Loucy (cell line): ENCODE data around the gene OR12D2.
"Not testable (repeated sequence)": the region's sequence is repeated elsewhere in the genome, so short reads cannot be mapped to it uniquely, and the experiment has no call there.

Experiments used
- H2AFZ ChIP-seq: fragments of 200-600 bp; sonication (generic); 2 replicates; pipeline ENCODE4 v1.6.0; 2016; ENCODE audit warnings: antibody characterized with exemption, mild to moderate bottlenecking, low read length, moderate library complexity
- H3F3A ChIP-seq: fragments of 200-600 bp; 2 replicates; pipeline ENCODE4 v1.6.0; 2016; ENCODE audit warnings: antibody characterized with exemption, low read depth, mild to moderate bottlenecking
- H3K27me3 ChIP-seq: fragments of 200-600 bp; sonication (generic); 2 replicates; pipeline ENCODE4 v1.6.1; 2014; ENCODE audit warnings: low read length, mild to moderate bottlenecking; ENCODE audit not compliant: insufficient read depth, poor library complexity, severe bottlenecking
- H3K36me3 ChIP-seq: fragments of 200-600 bp; sonication (generic); 2 replicates; pipeline ENCODE4 v1.6.1; 2016; ENCODE audit warnings: low read length; ENCODE audit not compliant: insufficient read depth
- H3K4me1 ChIP-seq: fragments of 200-600 bp; sonication (generic); 2 replicates; pipeline ENCODE4 v1.5.1; 2014; ENCODE audit warnings: low read length, mild to moderate bottlenecking; ENCODE audit not compliant: insufficient read depth, poor library complexity, severe bottlenecking
- H3K4me2 ChIP-seq: fragments of 200-600 bp; sonication (generic); 2 replicates; pipeline ENCODE4 v1.6.0; 2014; ENCODE audit warnings: antibody characterized with exemption, low read length, low read depth, mild to moderate bottlenecking; ENCODE audit not compliant: poor library complexity, severe bottlenecking
- H3K4me3 ChIP-seq: fragments of 200-600 bp; sonication (generic); 2 replicates; pipeline ENCODE4 v1.5.1; 2014; ENCODE audit warnings: low read length, mild to moderate bottlenecking, mixed read lengths; ENCODE audit not compliant: poor library complexity, severe bottlenecking
- H3K79me2 ChIP-seq: fragments of 200-600 bp; sonication (generic); 2 replicates; pipeline ENCODE4 v1.6.1; 2014; ENCODE audit warnings: low read length; ENCODE audit not compliant: insufficient read depth
- H3K9ac ChIP-seq: fragments of 200-600 bp; sonication (generic); 2 replicates; pipeline ENCODE4 v1.6.0; 2014; ENCODE audit warnings: mild to moderate bottlenecking, low read depth, low read length, moderate library complexity; ENCODE audit not compliant: poor library complexity, severe bottlenecking
- H3K9me2 ChIP-seq: fragments of 200-600 bp; sonication (generic); replicated peaks from 2 replicates; pipeline ENCODE4 v1.6.1; 2016; ENCODE audit warnings: low read depth, low read length, mixed read lengths
- H3K9me3 ChIP-seq: fragments of 200-600 bp; sonication (generic); 2 replicates; pipeline ENCODE4 v1.6.1; 2014; ENCODE audit warnings: mild to moderate bottlenecking, antibody characterized with exemption, low read length, low read depth; ENCODE audit not compliant: insufficient read depth
- H4K20me1 ChIP-seq: fragments of 200-600 bp; sonication (generic); 2 replicates; pipeline ENCODE4 v1.6.0; 2014; ENCODE audit warnings: antibody characterized with exemption, low read length, mild to moderate bottlenecking; ENCODE audit not compliant: insufficient read depth, poor library complexity, severe bottlenecking
- EZH2phosphoT487 ChIP-seq: fragments of 200-600 bp; IDR thresholded peaks from 2 replicates; pipeline ENCODE4 v1.6.1; 2018; ENCODE audit warnings: antibody characterized with exemption, mild to moderate bottlenecking, moderate library complexity, borderline replicate concordance
- TF ChIP-seq, protein P1 (sequence below): fragments of 200-600 bp; sonication (generic); conservative IDR thresholded peaks from 2 replicates; pipeline ENCODE4 v1.5.1; 2014; ENCODE audit warnings: mild to moderate bottlenecking, antibody characterized with exemption, low read length

OR12D2 gene

DNA sequence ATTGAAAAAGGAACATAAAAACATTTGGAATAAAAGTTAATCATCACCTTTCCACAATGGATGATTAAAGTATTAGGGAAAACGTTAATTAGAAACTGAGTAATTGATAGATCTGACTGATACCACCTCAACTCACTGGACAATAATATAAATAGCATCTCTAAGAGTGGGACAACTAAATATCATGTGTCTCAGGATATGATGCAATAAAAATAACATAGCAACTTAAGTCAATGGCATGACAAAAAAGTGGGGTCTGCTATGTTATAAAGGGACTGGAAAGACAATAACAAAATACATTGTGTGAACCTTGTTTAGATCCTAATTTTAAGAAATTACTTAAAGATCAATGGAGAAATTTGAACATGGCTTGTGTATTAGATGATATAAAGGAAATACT, 29.6 kb downstream of the OR12D2 start:
- Histone ChIP-seq H4K20me1 (no peaks in the 10 kb centered on the region), H3K36me3 (no peaks in the 10 kb centered on the region), H3K4me1 (no peaks in the 10 kb centered on the region), H2AFZ (no peak overlapping the region), H3K9me2 (no peaks in the 10 kb centered on the region), H3K79me2 (no peaks in the 10 kb centered on the region), H3F3A (no peaks in the 10 kb centered on the region), H3K9ac (no peak overlapping the region), H3K4me2 (no peak overlapping the region), H3K27me3 (no peaks in the 10 kb centered on the region), H3K9me3 (0 out of 2 replicates have a peak, but pooled peaks cover 4% of the 10 kb centered on the region), H3K4me3 (no peak overlapping the region)
- no peak for TF ChIP-seq EZH2phosphoT487
- TF ChIP-seq, protein P1, sequence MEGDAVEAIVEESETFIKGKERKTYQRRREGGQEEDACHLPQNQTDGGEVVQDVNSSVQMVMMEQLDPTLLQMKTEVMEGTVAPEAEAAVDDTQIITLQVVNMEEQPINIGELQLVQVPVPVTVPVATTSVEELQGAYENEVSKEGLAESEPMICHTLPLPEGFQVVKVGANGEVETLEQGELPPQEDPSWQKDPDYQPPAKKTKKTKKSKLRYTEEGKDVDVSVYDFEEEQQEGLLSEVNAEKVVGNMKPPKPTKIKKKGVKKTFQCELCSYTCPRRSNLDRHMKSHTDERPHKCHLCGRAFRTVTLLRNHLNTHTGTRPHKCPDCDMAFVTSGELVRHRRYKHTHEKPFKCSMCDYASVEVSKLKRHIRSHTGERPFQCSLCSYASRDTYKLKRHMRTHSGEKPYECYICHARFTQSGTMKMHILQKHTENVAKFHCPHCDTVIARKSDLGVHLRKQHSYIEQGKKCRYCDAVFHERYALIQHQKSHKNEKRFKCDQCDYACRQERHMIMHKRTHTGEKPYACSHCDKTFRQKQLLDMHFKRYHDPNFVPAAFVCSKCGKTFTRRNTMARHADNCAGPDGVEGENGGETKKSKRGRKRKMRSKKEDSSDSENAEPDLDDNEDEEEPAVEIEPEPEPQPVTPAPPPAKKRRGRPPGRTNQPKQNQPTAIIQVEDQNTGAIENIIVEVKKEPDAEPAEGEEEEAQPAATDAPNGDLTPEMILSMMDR, result no peak

DNA sequence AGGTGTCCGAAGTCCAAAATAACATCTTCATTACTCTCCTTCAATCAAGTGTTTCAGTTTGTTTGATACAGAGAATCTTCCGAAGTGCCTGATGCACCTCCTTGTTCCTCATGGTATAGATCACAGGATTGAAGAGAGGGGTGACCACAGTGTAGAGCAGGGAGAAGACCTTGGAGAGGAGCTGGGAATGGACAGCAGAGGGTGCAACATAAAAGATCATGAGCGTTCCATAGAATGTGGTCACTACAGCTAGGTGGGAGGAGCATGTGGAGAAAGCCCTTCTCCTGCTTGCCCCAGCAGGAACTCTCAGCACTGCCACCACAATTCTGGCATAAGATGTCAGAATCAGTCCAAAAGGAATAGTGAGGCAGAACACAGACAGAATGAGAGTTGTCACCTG, 31.2 kb downstream of the OR12D2 start:
- TF ChIP-seq EZH2phosphoT487, result no peak
- TF ChIP-seq, protein P1, result no peak
- no peaks in the 10 kb centered on the region for H3K9me2 ChIP-seq

DNA sequence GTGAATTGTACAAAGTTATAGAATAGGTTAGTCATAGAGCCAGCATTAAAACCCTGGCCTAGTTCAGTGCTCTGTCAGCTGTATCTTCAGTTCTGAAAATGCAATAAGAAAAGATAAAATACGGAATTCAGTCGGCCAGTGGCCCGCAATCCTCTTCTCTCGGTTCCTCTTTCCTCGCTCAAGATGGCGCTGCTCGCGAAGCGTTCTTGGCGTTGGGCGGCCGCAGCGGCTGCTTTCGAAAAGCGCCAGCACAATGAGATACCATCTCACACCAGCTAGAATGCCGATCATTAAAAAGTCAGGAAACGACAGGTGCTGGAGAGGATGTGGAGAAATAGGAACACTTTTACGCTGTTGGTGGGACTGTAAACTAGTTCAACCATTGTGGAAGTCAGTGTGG, 41.3 kb downstream of the OR12D2 start:
- not testable (repeated sequence) for H3K36me3 ChIP-seq, H3K9me3 ChIP-seq, H2AFZ ChIP-seq, H3K9ac ChIP-seq, H3K79me2 ChIP-seq, H3F3A ChIP-seq, H3K9me2 ChIP-seq, H4K20me1 ChIP-seq, H3K4me2 ChIP-seq, H3K4me3 ChIP-seq, H3K4me1 ChIP-seq, H3K27me3 ChIP-seq

More for the DNA sequence above, 31.2 kb downstream of the OR12D2 start:
- Histone ChIP-seq H3F3A (no peaks in the 10 kb centered on the region), H3K36me3 (no peaks in the 10 kb centered on the region), H3K79me2 (no peaks in the 10 kb centered on the region), H3K4me1 (peaks cover under 1% of the 10 kb centered on the region), H3K9me3 (no peaks in the 10 kb centered on the region), H3K9ac (no peak overlapping the region), H3K4me2 (no peak overlapping the region), H3K27me3 (no peaks in the 10 kb centered on the region), H3K4me3 (no peak overlapping the region), H2AFZ (no peak overlapping the region), H4K20me1 (no peaks in the 10 kb centered on the region)

DNA sequence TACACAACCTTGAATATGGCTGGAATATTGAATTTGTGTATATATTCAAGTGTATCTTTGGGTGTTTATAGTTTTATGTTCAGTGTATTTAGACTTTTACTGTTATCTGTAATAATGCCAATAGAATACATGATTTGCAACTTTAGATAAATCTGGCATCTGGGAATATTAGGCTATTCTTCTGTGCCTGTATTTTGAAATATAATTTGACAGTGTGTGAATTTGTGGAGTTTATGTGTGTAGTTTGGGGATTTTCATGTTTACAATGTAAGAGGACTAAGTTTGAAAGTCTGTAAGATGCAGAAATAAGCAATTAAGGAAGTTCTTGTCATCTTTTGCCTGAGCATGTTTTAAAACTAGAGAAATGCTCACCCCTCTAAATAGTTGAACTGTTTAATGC, 43.6 kb downstream of the OR12D2 start, which contains the start of gene OR10C1:
Gene OR10C1 (plus strand): TSS at position 301 of the 400 bp plus-strand sequence. CDS start 710 bp downstream, outside the sequence.
- no peaks in the 10 kb centered on the region for H3F3A ChIP-seq
- H3K9ac ChIP-seq, result no peak within 1 kb of the TSS
- no peaks in the 10 kb centered on the region for H3K36me3 ChIP-seq
- H3K27me3 ChIP-seq, result no peaks in the 10 kb centered on the region
- no peak within 1 kb of the TSS for H3K4me3 ChIP-seq
- H2AFZ ChIP-seq, result no peak within 1 kb of the TSS
- H4K20me1 ChIP-seq, result no peaks in the 10 kb centered on the region
- no peaks in the 10 kb centered on the region for H3K4me1 ChIP-seq
- H3K9me2 ChIP-seq, result no peaks in the 10 kb centered on the region
- TF ChIP-seq, protein P1, result no peak
- TF ChIP-seq EZH2phosphoT487, result no peak
- H3K9me3 ChIP-seq, result no peaks in the 10 kb centered on the region
- H3K4me2 ChIP-seq, result no peak within 1 kb of the TSS
- H3K79me2 ChIP-seq, result no peaks in the 10 kb centered on the region
